Measurements from ENCODE around the gene MTMR4. TPM values are rescaled to one million over a fixed set of nuclear protein-coding genes. Genes with fewer than 3 reads are reported as not detected.
A peak's percentile ranks its signal among the peaks of the same experiment; 100 is the strongest.

The MTMR4 gene
- total RNA-seq, 1 donor from 2014 or later = 112 TPM

GRCh38 chr17:58452738-58453137 is 61.7 kb downstream of the MTMR4 start:
- CTCF ChIA-PET = no interaction called here
- TF ChIP-seq CTCF (IDR thresholded peaks at IDR 0.05) = no peak
- POLR2A ChIA-PET = no interaction called here
- no peaks in the 10 kb centered on the region for H3K9me3 Mint-ChIP-seq
- H3K27me3 Mint-ChIP-seq = no peaks in the 10 kb centered on the region
- H3K4me1 Mint-ChIP-seq = no peaks in the 10 kb centered on the region
- ATAC-seq (ENCODE audit: low read depth) = no peak
- DNase-seq = no peak
- H3K27ac Mint-ChIP-seq = no peak overlapping the region
- intact Hi-C loops (cut with micrococcal nuclease) = no loop called here
- no peak overlapping the region for H3K4me3 Mint-ChIP-seq
- H3K36me3 Mint-ChIP-seq (ENCODE audit: low read depth) = peaks cover 20% of the 10 kb centered on the region

DNA sequence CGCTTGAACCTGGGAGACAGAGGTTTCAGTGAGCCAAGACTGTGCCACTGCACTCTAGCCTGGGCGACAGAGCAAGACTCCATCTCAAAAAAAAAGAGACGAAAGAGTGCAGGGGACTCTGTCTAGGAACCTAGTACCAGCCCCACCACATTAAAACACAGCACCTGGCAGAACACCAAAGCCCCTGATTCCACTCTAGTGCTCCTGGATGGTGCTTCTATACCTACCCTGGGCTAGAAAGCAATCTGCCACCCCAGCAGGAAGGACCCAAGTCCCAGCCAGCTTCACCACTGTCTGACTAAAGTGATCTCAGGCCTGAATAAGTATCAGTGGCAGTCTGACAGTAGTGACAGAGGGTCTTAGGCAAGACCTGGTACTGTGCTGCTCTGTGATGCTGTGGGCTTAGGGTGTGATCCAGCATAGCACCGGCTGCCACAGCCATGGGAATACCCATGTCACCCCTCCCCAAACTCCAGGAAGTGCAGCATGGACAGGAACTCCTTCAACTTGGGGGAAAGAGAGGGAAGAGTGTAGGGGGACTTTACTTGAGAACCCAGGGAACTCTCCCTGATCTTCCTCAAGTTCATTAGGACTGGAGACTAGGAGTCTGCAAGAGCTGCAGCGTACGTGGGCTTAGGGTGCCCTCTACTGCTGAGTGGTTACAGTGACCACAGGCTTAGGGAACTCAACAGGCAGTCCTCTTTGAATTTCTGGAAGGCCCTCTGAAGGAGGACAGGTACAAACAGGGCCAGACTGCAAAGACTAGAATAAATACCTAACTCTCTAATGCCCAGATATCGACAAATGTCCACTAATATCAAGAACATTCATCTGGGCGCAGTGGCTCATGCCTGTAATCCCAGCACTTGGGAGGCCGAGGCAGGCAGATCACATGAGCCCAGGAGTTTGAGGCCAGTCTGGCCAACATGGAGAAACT is 67.1 kb downstream of the MTMR4 start:
- DNase-seq (peak; percentile 43), ATAC-seq (ENCODE audit: low read depth) (peak; percentile 93)
- CTCF ChIA-PET = interaction anchor here (0.6 to 7.3 kb wide), 9 partner anchors 30 to 247 kb away, joined by 3 to 103 read pairs (median 4); partner anchors contain the start of gene RNF43
- Mint-ChIP-seq H3K27me3 (no peaks in the 10 kb centered on the region), H3K36me3 (ENCODE audit: low read depth) (peaks cover 28% of the 10 kb centered on the region), H3K27ac (no peak overlapping the region), H3K9me3 (no peaks in the 10 kb centered on the region), H3K4me1 (peaks cover 11% of the 10 kb centered on the region), H3K4me3 (no peak overlapping the region)
- TF ChIP-seq CTCF (IDR thresholded peaks at IDR 0.05) = no peak
- intact Hi-C loops (cut with micrococcal nuclease) = loop anchor here (1.0 kb wide), 4 partner anchors 130 to 247 kb away; no protein-coding TSS in a partner anchor
- POLR2A ChIA-PET = interaction anchor here (1.0 to 2.3 kb wide), 4 partner anchors 110 to 130 kb away, joined by 3 to 13 read pairs (median 6); no protein-coding TSS in a partner anchor

DNA sequence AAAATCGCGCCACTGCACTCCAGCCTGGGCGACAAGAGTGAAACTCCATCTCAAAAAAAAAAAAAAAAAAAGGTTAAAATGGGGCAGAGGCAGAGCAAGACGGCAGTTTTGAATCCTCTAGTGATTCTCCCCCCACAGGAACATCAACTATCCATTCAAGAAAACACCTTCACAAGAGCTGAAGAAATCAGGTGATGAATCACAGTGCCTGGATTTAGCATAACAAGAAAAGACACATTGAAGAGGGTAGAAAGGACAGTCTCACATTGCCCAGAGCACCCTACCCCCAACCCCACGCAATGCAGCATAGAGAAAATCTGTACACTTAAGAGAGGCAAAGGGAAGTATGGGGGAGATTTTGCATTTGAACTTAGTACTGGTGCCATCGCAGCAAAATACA is 68.4 kb downstream of the MTMR4 start:
- Mint-ChIP-seq H3K27me3 (no peaks in the 10 kb centered on the region), H3K27ac (no peak overlapping the region), H3K9me3 (no peaks in the 10 kb centered on the region), H3K4me1 (peaks cover 11% of the 10 kb centered on the region), H3K36me3 (ENCODE audit: low read depth) (peaks cover 35% of the 10 kb centered on the region), H3K4me3 (no peak overlapping the region)
- no peak for TF ChIP-seq CTCF (IDR thresholded peaks at IDR 0.05)
- POLR2A ChIA-PET = interaction anchor here (0.6 to 2.3 kb wide), 3 partner anchors 19 to 129 kb away, joined by 4 to 13 read pairs (median 8); no protein-coding TSS in a partner anchor
- intact Hi-C loops (cut with micrococcal nuclease) = no loop called here
- no peak for ATAC-seq (ENCODE audit: low read depth)
- CTCF ChIA-PET = interaction anchor here (0.6 to 7.3 kb wide), 3 partner anchors 56 to 245 kb away, joined by 3 to 103 read pairs (median 3); no protein-coding TSS in a partner anchor
- DNase-seq = no peak

Other genes starting within 250 kb of the MTMR4 start
- not detected in 2 replicates for gene MPO, start 233.7 kb downstream of the MTMR4 start, total RNA-seq
- 16.7 and 22.5 TPM in 2 replicates for gene TSPOAP1, start 185.8 kb downstream of the MTMR4 start, total RNA-seq
- 90.2 and 100 TPM in 2 replicates for gene SUPT4H1, start 162.4 kb downstream of the MTMR4 start, total RNA-seq
- gene RNF43, start 97.1 kb downstream of the MTMR4 start, total RNA-seq = 1.5 and 2.1 TPM in 2 replicates
- 4.5 and 5.5 TPM in 2 replicates for gene HSF5, start 26.2 kb downstream of the MTMR4 start, total RNA-seq
- 0.16 and 0.42 TPM in 2 replicates for gene TEX14, start 177.4 kb upstream of the MTMR4 start, total RNA-seq
- gene RAD51C, start 178.0 kb upstream of the MTMR4 start, total RNA-seq = 32.8 and 36.8 TPM in 2 replicates
- 0.02 and 0.07 TPM in 2 replicates for gene PPM1E, start 241.2 kb upstream of the MTMR4 start, total RNA-seq

Data from activated B cell treated with CpG ODN at 0.5 μM for 24 hours (primary cell).